ENCODE measurements around the gene SLC7A6OS.

Gene SLC7A6OS

GRCh38 chr16:68276223-68276622, 34.5 kb downstream of the SLC7A6OS start:
- Histone ChIP-seq H3K36me3 (ENCODE audit: insufficient read depth, low read length) (no peaks in the 10 kb centered on the region; the same call in 1 of the 2 replicates), H3K79me2 (ENCODE audit: control insufficient read depth, insufficient read depth, low read length, unreplicated experiment) (peaks cover 39% of the 10 kb centered on the region), H3K27me3 (ENCODE audit: insufficient read depth, low read length) (no peaks in the 10 kb centered on the region), H3K27ac (ENCODE audit: low read depth, low read length) (no peak overlapping the region), H3K4me1 (ENCODE audit: control insufficient read depth, insufficient read depth, low read length, unreplicated experiment) (no peaks in the 10 kb centered on the region), H3K4me3 (ENCODE audit: low read depth, low read length) (no peak overlapping the region), H2AFZ (ENCODE audit: low read length, unreplicated experiment) (no peak overlapping the region)

GRCh38 chr16:68275611-68276191, 35.0 kb downstream of the SLC7A6OS start:
- Histone ChIP-seq H3K27ac (ENCODE audit: low read depth, low read length) (no peak overlapping the region), H3K27me3 (ENCODE audit: insufficient read depth, low read length) (no peaks in the 10 kb centered on the region), H3K36me3 (ENCODE audit: insufficient read depth, low read length) (no peaks in the 10 kb centered on the region; the same call in 1 of the 2 replicates), H3K4me3 (ENCODE audit: low read depth, low read length) (no peak overlapping the region), H3K4me1 (ENCODE audit: control insufficient read depth, insufficient read depth, low read length, unreplicated experiment) (no peaks in the 10 kb centered on the region), H2AFZ (ENCODE audit: low read length, unreplicated experiment) (no peak overlapping the region), H3K79me2 (ENCODE audit: control insufficient read depth, insufficient read depth, low read length, unreplicated experiment) (peaks cover 44% of the 10 kb centered on the region)

- no peaks in the 10 kb centered on the region; the same call in 1 of the 2 replicates for H3K36me3 ChIP-seq (ENCODE audit: insufficient read depth, low read length)
- peaks cover 49% of the 10 kb centered on the region for H3K79me2 ChIP-seq (ENCODE audit: control insufficient read depth, insufficient read depth, low read length, unreplicated experiment)
- no peak overlapping the region for H3K27ac ChIP-seq (ENCODE audit: low read depth, low read length)
- no peaks in the 10 kb centered on the region for H3K27me3 ChIP-seq (ENCODE audit: insufficient read depth, low read length)
- no peaks in the 10 kb centered on the region for H3K4me1 ChIP-seq (ENCODE audit: control insufficient read depth, insufficient read depth, low read length, unreplicated experiment)
- H2AFZ ChIP-seq (ENCODE audit: low read length, unreplicated experiment), result no peak overlapping the region
- no peak overlapping the region for H3K4me3 ChIP-seq (ENCODE audit: low read depth, low read length)
These were observed 36.3 kb downstream of the SLC7A6OS start for GRCh38 chr16:68274441-68274840.

GRCh38 chr16:68273896-68274295, 36.9 kb downstream of the SLC7A6OS start:
- H2AFZ ChIP-seq (ENCODE audit: low read length, unreplicated experiment), result no peak overlapping the region
- H3K4me1 ChIP-seq (ENCODE audit: control insufficient read depth, insufficient read depth, low read length, unreplicated experiment), result no peaks in the 10 kb centered on the region
- no peaks in the 10 kb centered on the region for H3K27me3 ChIP-seq (ENCODE audit: insufficient read depth, low read length)
- H3K4me3 ChIP-seq (ENCODE audit: low read depth, low read length), result no peak overlapping the region
- peaks cover 55% of the 10 kb centered on the region for H3K79me2 ChIP-seq (ENCODE audit: control insufficient read depth, insufficient read depth, low read length, unreplicated experiment)
- no peak overlapping the region for H3K27ac ChIP-seq (ENCODE audit: low read depth, low read length)
- no peaks in the 10 kb centered on the region; the same call in 1 of the 2 replicates for H3K36me3 ChIP-seq (ENCODE audit: insufficient read depth, low read length)

- H3K4me1 ChIP-seq (ENCODE audit: control insufficient read depth, insufficient read depth, low read length, unreplicated experiment), result no peaks in the 10 kb centered on the region
- H3K79me2 ChIP-seq (ENCODE audit: control insufficient read depth, insufficient read depth, low read length, unreplicated experiment), result peaks cover 59% of the 10 kb centered on the region
- H3K27ac ChIP-seq (ENCODE audit: low read depth, low read length), result no peak overlapping the region
- no peak overlapping the region for H3K4me3 ChIP-seq (ENCODE audit: low read depth, low read length)
- H3K36me3 ChIP-seq (ENCODE audit: insufficient read depth, low read length), result no peaks in the 10 kb centered on the region; the same call in 1 of the 2 replicates
- no peak overlapping the region for H2AFZ ChIP-seq (ENCODE audit: low read length, unreplicated experiment)
- H3K27me3 ChIP-seq (ENCODE audit: insufficient read depth, low read length), result no peaks in the 10 kb centered on the region
These were observed 37.3 kb downstream of the SLC7A6OS start for GRCh38 chr16:68273459-68273858.

GRCh38 chr16:68272507-68273209, 38.1 kb downstream of the SLC7A6OS start:
- Histone ChIP-seq H3K4me3 (ENCODE audit: low read depth, low read length) (no peak overlapping the region), H3K36me3 (ENCODE audit: insufficient read depth, low read length) (no peaks in the 10 kb centered on the region; the same call in 1 of the 2 replicates), H3K27ac (ENCODE audit: low read depth, low read length) (no peak overlapping the region), H3K4me1 (ENCODE audit: control insufficient read depth, insufficient read depth, low read length, unreplicated experiment) (peaks cover 8% of the 10 kb centered on the region), H2AFZ (ENCODE audit: low read length, unreplicated experiment) (no peak overlapping the region), H3K79me2 (ENCODE audit: control insufficient read depth, insufficient read depth, low read length, unreplicated experiment) (peaks cover 67% of the 10 kb centered on the region), H3K27me3 (ENCODE audit: insufficient read depth, low read length) (no peaks in the 10 kb centered on the region)

GRCh38 chr16:68270353-68270752, 40.4 kb downstream of the SLC7A6OS start:
- Histone ChIP-seq H3K4me3 (ENCODE audit: low read depth, low read length) (no peak overlapping the region), H3K27me3 (ENCODE audit: insufficient read depth, low read length) (no peaks in the 10 kb centered on the region), H3K27ac (ENCODE audit: low read depth, low read length) (no peak overlapping the region), H3K79me2 (ENCODE audit: control insufficient read depth, insufficient read depth, low read length, unreplicated experiment) (peaks cover 81% of the 10 kb centered on the region), H3K4me1 (ENCODE audit: control insufficient read depth, insufficient read depth, low read length, unreplicated experiment) (peaks cover 20% of the 10 kb centered on the region), H2AFZ (ENCODE audit: low read length, unreplicated experiment) (no peak overlapping the region), H3K36me3 (ENCODE audit: insufficient read depth, low read length) (no peaks in the 10 kb centered on the region; the same call in 1 of the 2 replicates)

GRCh38 chr16:68269793-68270192, 41.0 kb downstream of the SLC7A6OS start:
- Histone ChIP-seq H3K27ac (ENCODE audit: low read depth, low read length) (no peak overlapping the region), H3K36me3 (ENCODE audit: insufficient read depth, low read length) (no peaks in the 10 kb centered on the region; the same call in 1 of the 2 replicates), H3K4me3 (ENCODE audit: low read depth, low read length) (no peak overlapping the region), H3K27me3 (ENCODE audit: insufficient read depth, low read length) (no peaks in the 10 kb centered on the region), H2AFZ (ENCODE audit: low read length, unreplicated experiment) (no peak overlapping the region), H3K79me2 (ENCODE audit: control insufficient read depth, insufficient read depth, low read length, unreplicated experiment) (peaks cover 81% of the 10 kb centered on the region), H3K4me1 (ENCODE audit: control insufficient read depth, insufficient read depth, low read length, unreplicated experiment) (peaks cover 20% of the 10 kb centered on the region)

- H3K27me3 ChIP-seq (ENCODE audit: insufficient read depth, low read length), result no peaks in the 10 kb centered on the region
- H3K36me3 ChIP-seq (ENCODE audit: insufficient read depth, low read length), result no peaks in the 10 kb centered on the region
- H3K4me1 ChIP-seq (ENCODE audit: control insufficient read depth, insufficient read depth, low read length, unreplicated experiment), result peaks cover 20% of the 10 kb centered on the region
- H3K4me3 ChIP-seq (ENCODE audit: low read depth, low read length), result no peak overlapping the region
- no peak overlapping the region for H3K27ac ChIP-seq (ENCODE audit: low read depth, low read length)
- peaks cover 66% of the 10 kb centered on the region for H3K79me2 ChIP-seq (ENCODE audit: control insufficient read depth, insufficient read depth, low read length, unreplicated experiment)
- H2AFZ ChIP-seq (ENCODE audit: low read length, unreplicated experiment), result no peak overlapping the region
These were observed 42.9 kb downstream of the SLC7A6OS start for GRCh38 chr16:68267612-68268405.

GRCh38 chr16:68265078-68265920, 45.4 kb downstream of the SLC7A6OS start:
- peak overlapping the region; percentile 75 for H3K27ac ChIP-seq (ENCODE audit: low read depth, low read length)
- peak overlapping the region; percentile 10 for H2AFZ ChIP-seq (ENCODE audit: low read length, unreplicated experiment)
- peak overlapping the region; percentile 93 for H3K4me3 ChIP-seq (ENCODE audit: low read depth, low read length)
- no peaks in the 10 kb centered on the region for H3K27me3 ChIP-seq (ENCODE audit: insufficient read depth, low read length)
- H3K36me3 ChIP-seq (ENCODE audit: insufficient read depth, low read length), result no peaks in the 10 kb centered on the region
- peaks cover 20% of the 10 kb centered on the region for H3K4me1 ChIP-seq (ENCODE audit: control insufficient read depth, insufficient read depth, low read length, unreplicated experiment)
- H3K79me2 ChIP-seq (ENCODE audit: control insufficient read depth, insufficient read depth, low read length, unreplicated experiment), result peaks cover 43% of the 10 kb centered on the region

Data from ACC112 (cell line).